HG02759 (cell line): ENCODE data around the gene TSPAN11.
"Not testable (repeated sequence)": the region's sequence is repeated elsewhere in the genome, so short reads cannot be mapped to it uniquely, and the experiment has no call there.

Source experiments
- ATAC-seq: cut with Tn5 transposase; IDR thresholded peaks from one replicate; pipeline ENCODE4 v1.9.1; 2021; ENCODE audit warnings: mild to moderate bottlenecking, moderate library complexity; ENCODE audit not compliant: unreplicated experiment

TSPAN11 gene

GRCh38 chr12:31017535-31017934 is 91.0 kb downstream of the TSPAN11 start:
- no peak for ATAC-seq

GRCh38 chr12:31018106-31018789 is 91.7 kb downstream of the TSPAN11 start:
- ATAC-seq = no peak

GRCh38 chr12:31018790-31019505 is 92.4 kb downstream of the TSPAN11 start:
- ATAC-seq = no peak

GRCh38 chr12:31019561-31019960 is 93.0 kb downstream of the TSPAN11 start:
- no peak for ATAC-seq

GRCh38 chr12:31019976-31020375 is 93.4 kb downstream of the TSPAN11 start:
- ATAC-seq = no peak

GRCh38 chr12:31020385-31021166 is 94.0 kb downstream of the TSPAN11 start:
- no peak for ATAC-seq

GRCh38 chr12:31021181-31021580 is 94.6 kb downstream of the TSPAN11 start:
- ATAC-seq = no peak

- ATAC-seq = no peak
Observed at GRCh38 chr12:31021809-31022494, 95.4 kb downstream of the TSPAN11 start.

GRCh38 chr12:31023271-31023724 is 96.8 kb downstream of the TSPAN11 start:
- ATAC-seq = no peak

GRCh38 chr12:31026202-31026601 is 99.7 kb downstream of the TSPAN11 start:
- no peak for ATAC-seq

- ATAC-seq = not testable (repeated sequence)
Observed at GRCh38 chr12:31027006-31027405, 100.5 kb downstream of the TSPAN11 start.

GRCh38 chr12:31029468-31029867 is 102.9 kb downstream of the TSPAN11 start:
- ATAC-seq = no peak

- no peak for ATAC-seq
Observed at GRCh38 chr12:31029916-31030562, 103.5 kb downstream of the TSPAN11 start.

- ATAC-seq = no peak
Observed at GRCh38 chr12:31031951-31032335, 105.4 kb downstream of the TSPAN11 start.

GRCh38 chr12:31033146-31033545 is 106.6 kb downstream of the TSPAN11 start:
- ATAC-seq = no peak

- ATAC-seq = no peak
Observed at GRCh38 chr12:31033681-31034080, 107.1 kb downstream of the TSPAN11 start.

- ATAC-seq = no peak
Observed at GRCh38 chr12:31034372-31034771, 107.8 kb downstream of the TSPAN11 start.

GRCh38 chr12:31035226-31035625 is 108.7 kb downstream of the TSPAN11 start:
- no peak for ATAC-seq

GRCh38 chr12:31035967-31036665 is 109.6 kb downstream of the TSPAN11 start:
- ATAC-seq = no peak

GRCh38 chr12:31037028-31037427 is 110.5 kb downstream of the TSPAN11 start:
- no peak for ATAC-seq
